Tibial artery (tissue), 4 donors: ENCODE data around the gene SLC12A8.

Source experiments
- DNase-seq, 2 donors: peaks; one replicate each; pipeline ENCODE4 v3.0.0-alpha.2; 2019
- H3K27ac ChIP-seq, 2 donors: fragments of 200-600 bp; sonication (generic) in 1 of 2; 1 replicate in 1 of 2; 2 replicates in 1 of 2; pipeline ENCODE4 v1.5.1; 2018 to 2019; ENCODE audit warnings: mild to moderate bottlenecking in 1 of 2
- H3K27me3 ChIP-seq, 2 donors: fragments of 200-600 bp; sonication (generic) in 1 of 2; one replicate each; pipeline versions ENCODE4 v1.5.1 to v1.6.0; 2016 to 2019
- H3K36me3 ChIP-seq, 3 donors: fragments of 200-600 bp; sonication (generic) in 2 of 3; one replicate each; pipeline ENCODE4 v1.5.1; 2016 to 2019; ENCODE audit warnings: mild to moderate bottlenecking in 2 of 3
- H3K4me1 ChIP-seq, 4 donors: fragments of 200-600 bp; sonication (generic) in 2 of 4; 1 replicate in 3 of 4; 2 replicates in 1 of 4; pipeline ENCODE4 v1.5.1; 2016 to 2019
- H3K4me3 ChIP-seq, 2 donors: fragments of 200-600 bp; sonication (generic) in 1 of 2; 1 replicate in 1 of 2; 2 replicates in 1 of 2; pipeline ENCODE4 v1.5.1; 2018 to 2019; ENCODE audit warnings: mild to moderate bottlenecking in 2 of 2
- H3K9me3 ChIP-seq, 3 donors: fragments of 200-600 bp; sonication (generic) in 1 of 3; one replicate each; pipeline ENCODE4 v1.5.1; 2016 to 2019
- intact Hi-C: fragments of 100-400 bp; cut with DNase I; formaldehyde crosslinking; loops from one replicate; pipeline ENCODE4 v1.15.0; 2023; ENCODE audit warnings: low total_unique reads
- TF ChIP-seq, protein P1 (sequence below), 2 experiments: fragments of 200-600 bp in 1 of 2; fragments of 450-650 bp in 1 of 2; IDR thresholded peaks; one replicate each; pipeline ENCODE4 v1.5.1; 2017 to 2019; ENCODE audit warnings: antibody characterized with exemption in 2 of 2, mild to moderate bottlenecking in 1 of 2, moderate library complexity in 1 of 2

Gene SLC12A8

DNA sequence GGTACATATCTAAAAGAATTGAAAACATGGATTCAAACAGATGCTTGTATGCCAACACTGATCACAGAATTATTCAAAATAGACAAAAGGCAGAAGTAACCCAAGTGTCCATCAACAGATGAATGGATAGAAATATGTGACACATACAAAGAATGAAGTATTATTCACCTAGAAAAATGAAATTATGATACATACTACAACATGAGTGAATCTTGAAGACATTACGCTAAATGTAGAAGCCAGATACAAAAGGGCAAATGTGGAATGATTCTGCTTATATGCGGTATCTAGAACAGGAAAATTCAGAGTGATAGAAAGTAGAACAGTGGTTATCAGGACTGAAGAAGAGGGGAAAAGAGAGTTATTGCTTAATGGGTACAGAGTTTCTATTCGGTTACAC, 26.2 kb upstream of the SLC12A8 start:
- H3K9me3 ChIP-seq = no peaks in the 10 kb centered on the region
- DNase-seq = no peak
- H3K27me3 ChIP-seq = no peaks in the 10 kb centered on the region
- H3K27ac ChIP-seq = no peak overlapping the region
- peaks cover 0 to 10% (median under 1%) of the 10 kb centered on the region in 3 donors for H3K36me3 ChIP-seq
- no peak overlapping the region for H3K4me3 ChIP-seq
- TF ChIP-seq, protein P1, sequence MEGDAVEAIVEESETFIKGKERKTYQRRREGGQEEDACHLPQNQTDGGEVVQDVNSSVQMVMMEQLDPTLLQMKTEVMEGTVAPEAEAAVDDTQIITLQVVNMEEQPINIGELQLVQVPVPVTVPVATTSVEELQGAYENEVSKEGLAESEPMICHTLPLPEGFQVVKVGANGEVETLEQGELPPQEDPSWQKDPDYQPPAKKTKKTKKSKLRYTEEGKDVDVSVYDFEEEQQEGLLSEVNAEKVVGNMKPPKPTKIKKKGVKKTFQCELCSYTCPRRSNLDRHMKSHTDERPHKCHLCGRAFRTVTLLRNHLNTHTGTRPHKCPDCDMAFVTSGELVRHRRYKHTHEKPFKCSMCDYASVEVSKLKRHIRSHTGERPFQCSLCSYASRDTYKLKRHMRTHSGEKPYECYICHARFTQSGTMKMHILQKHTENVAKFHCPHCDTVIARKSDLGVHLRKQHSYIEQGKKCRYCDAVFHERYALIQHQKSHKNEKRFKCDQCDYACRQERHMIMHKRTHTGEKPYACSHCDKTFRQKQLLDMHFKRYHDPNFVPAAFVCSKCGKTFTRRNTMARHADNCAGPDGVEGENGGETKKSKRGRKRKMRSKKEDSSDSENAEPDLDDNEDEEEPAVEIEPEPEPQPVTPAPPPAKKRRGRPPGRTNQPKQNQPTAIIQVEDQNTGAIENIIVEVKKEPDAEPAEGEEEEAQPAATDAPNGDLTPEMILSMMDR (IDR thresholded peaks at IDR 0.05) = no peak
- no peaks in the 10 kb centered on the region for H3K4me1 ChIP-seq
- intact Hi-C loops = no loop called here

GRCh38 chr3:125236331-125236903, 23.9 kb upstream of the SLC12A8 start:
- H3K27me3 ChIP-seq = no peaks in the 10 kb centered on the region
- H3K27ac ChIP-seq = no peak overlapping the region
- intact Hi-C loops = no loop called here
- H3K36me3 ChIP-seq = peaks cover 13 to 28% (median 20%) of the 10 kb centered on the region in 3 donors
- H3K4me3 ChIP-seq = no peak overlapping the region
- no peaks in the 10 kb centered on the region for H3K4me1 ChIP-seq
- DNase-seq = no peak
- TF ChIP-seq, protein P1 (IDR thresholded peaks at IDR 0.05) = no peak
- no peaks in the 10 kb centered on the region for H3K9me3 ChIP-seq

GRCh38 chr3:125234831-125235230, 22.3 kb upstream of the SLC12A8 start:
- intact Hi-C loops = no loop called here
- peaks cover 0 to 3% (median 0%) of the 10 kb centered on the region in 4 donors for H3K4me1 ChIP-seq
- TF ChIP-seq, protein P1 (IDR thresholded peaks at IDR 0.05) = no peak
- peaks cover 13 to 24% (median 20%) of the 10 kb centered on the region in 3 donors for H3K36me3 ChIP-seq
- H3K27ac ChIP-seq = no peak overlapping the region
- H3K9me3 ChIP-seq = no peaks in the 10 kb centered on the region
- no peaks in the 10 kb centered on the region for H3K27me3 ChIP-seq
- H3K4me3 ChIP-seq = no peak overlapping the region
- no peak for DNase-seq

GRCh38 chr3:125232401-125232800, 19.9 kb upstream of the SLC12A8 start:
- H3K27ac ChIP-seq = no peak overlapping the region

DNA sequence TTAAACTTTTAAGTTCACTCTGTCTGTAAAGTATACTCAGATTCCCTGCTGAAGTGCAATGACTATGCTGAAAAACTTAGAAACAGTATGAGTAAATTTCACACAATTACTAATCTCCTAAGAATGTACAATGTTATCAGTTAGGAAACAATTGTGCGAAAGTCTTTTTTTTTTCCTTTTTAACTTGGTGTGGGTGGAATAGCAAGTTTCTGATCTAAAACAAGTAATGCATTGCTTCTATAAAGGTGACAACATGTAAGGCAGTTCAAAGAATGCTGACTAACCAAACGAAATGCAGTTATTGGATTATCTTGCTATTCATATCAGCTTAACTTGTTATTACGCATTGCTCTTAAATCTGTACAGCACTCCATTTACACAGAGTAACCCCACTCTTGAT, 19.3 kb upstream of the SLC12A8 start:
- DNase-seq = no peak

More at GRCh38 chr3:125232401-125232800, 19.9 kb upstream of the SLC12A8 start:
- Histone ChIP-seq H3K36me3 (peaks cover 13 to 24% (median 20%) of the 10 kb centered on the region in 3 donors), H3K4me3 (no peak overlapping the region), H3K4me1 (peaks cover 0 to 6% (median 0%) of the 10 kb centered on the region in 4 donors), H3K27me3 (no peaks in the 10 kb centered on the region), H3K9me3 (no peaks in the 10 kb centered on the region)
- no peak for DNase-seq
- intact Hi-C loops = no loop called here
- TF ChIP-seq, protein P1 (IDR thresholded peaks at IDR 0.05) = no peak

More for the DNA sequence above, 19.3 kb upstream of the SLC12A8 start:
- Histone ChIP-seq H3K36me3 (peaks cover 13 to 20% (median 20%) of the 10 kb centered on the region in 3 donors), H3K27ac (no peak overlapping the region), H3K9me3 (no peaks in the 10 kb centered on the region), H3K27me3 (no peaks in the 10 kb centered on the region), H3K4me3 (no peak overlapping the region), H3K4me1 (peaks cover 0 to 6% (median 0%) of the 10 kb centered on the region in 4 donors)
- TF ChIP-seq, protein P1 (IDR thresholded peaks at IDR 0.05) = no peak
- intact Hi-C loops = no loop called here
